SHP77 treated with DMSO at 0.1 percent for 48 hours (cell line): ENCODE measurements around the gene SMG6.

Experiments
- DNase-seq: peaks from one replicate; lab custom pipeline; 2025; lab: John Stamatoyannopoulos, UW

Gene SMG6

GRCh38 chr17:2076087-2076984 lies 227.2 kb downstream of the SMG6 start:
- no peak for DNase-seq

- no peak for DNase-seq
These were observed 228.1 kb downstream of the SMG6 start for GRCh38 chr17:2075336-2076086.

GRCh38 chr17:2074919-2075318 lies 228.7 kb downstream of the SMG6 start:
- DNase-seq: no peak

- DNase-seq: no peak
These were observed 231.9 kb downstream of the SMG6 start for GRCh38 chr17:2071455-2072281.

- DNase-seq: no peak
These were observed 232.6 kb downstream of the SMG6 start for GRCh38 chr17:2071024-2071385.

- no peak for DNase-seq
These were observed 233.2 kb downstream of the SMG6 start for GRCh38 chr17:2070241-2071023.

- DNase-seq: peak; percentile 91
These were observed 235.0 kb downstream of the SMG6 start for GRCh38 chr17:2068519-2069051.

- DNase-seq: no peak
These were observed 235.5 kb downstream of the SMG6 start for GRCh38 chr17:2068031-2068518.

GRCh38 chr17:2067608-2068024 lies 236.0 kb downstream of the SMG6 start:
- no peak for DNase-seq

- DNase-seq: no peak
These were observed 236.5 kb downstream of the SMG6 start for GRCh38 chr17:2067048-2067561.

GRCh38 chr17:2065949-2066400 lies 237.6 kb downstream of the SMG6 start:
- no peak for DNase-seq

GRCh38 chr17:2064980-2065785 lies 238.4 kb downstream of the SMG6 start:
- DNase-seq: no peak

GRCh38 chr17:2064520-2064971 lies 239.0 kb downstream of the SMG6 start:
- no peak for DNase-seq

GRCh38 chr17:2064147-2064489 lies 239.5 kb downstream of the SMG6 start:
- DNase-seq: no peak

GRCh38 chr17:2063261-2064146 lies 240.1 kb downstream of the SMG6 start:
- DNase-seq: no peak

GRCh38 chr17:2062571-2063183 lies 240.9 kb downstream of the SMG6 start:
- DNase-seq: no peak

- no peak for DNase-seq
These were observed 242.1 kb downstream of the SMG6 start for GRCh38 chr17:2061441-2061958.
